H1 (cell line): ENCODE measurements around the gene ANKH. TPM values are rescaled to one million over a fixed set of nuclear protein-coding genes. Genes with fewer than 3 reads are reported as not detected.

Experiments used
- CTCF ChIA-PET: fragments of 300-600 bp; sonication (Branson Sonifier 250); formaldehyde crosslinking; loops from one replicate; lab custom pipeline; 2021; ENCODE audit not compliant: partially characterized antibody; lab: Charles Lee
- POLR2A ChIA-PET: fragments of 300-600 bp; sonication (Branson Sonifier 250); formaldehyde crosslinking; loops from one replicate; lab custom pipeline; 2021; ENCODE audit warnings: inconsistent platforms; ENCODE audit not compliant: partially characterized antibody; lab: Charles Lee
- DNase-seq, 2 experiments: peaks; one replicate each; pipeline versions ENCODE4 v3.0.0 to v3.0.0-alpha.2; 2010 to 2022; ENCODE audit warnings: low spot score in 2 of 2, low read depth in 1 of 2, mixed read lengths in 1 of 2
- FAIRE-seq: peaks from 2 replicates; lab custom pipeline; 2011; peaks lifted over from hg19 to GRCh38; lab: Jason Lieb, UNC
- H2AFZ ChIP-seq: 2 replicates; pipeline ENCODE4 v1.8.1; 2012; ENCODE audit warnings: low read length, inconsistent platforms
- H2AK5ac ChIP-seq: 2 replicates; pipeline ENCODE4 v1.6.1; 2013; ENCODE audit warnings: low read depth, low read length
- H2BK120ac ChIP-seq: replicated peaks from 2 replicates; pipeline ENCODE3; 2013; ENCODE audit warnings: low read depth, low read length, inconsistent platforms
- H2BK12ac ChIP-seq: 2 replicates; pipeline ENCODE4 v1.6.1; 2013; ENCODE audit warnings: low read depth, low read length
- H2BK15ac ChIP-seq: 2 replicates; pipeline ENCODE4 v1.6.1; 2013; ENCODE audit warnings: low read length
- H2BK20ac ChIP-seq: 2 replicates; pipeline ENCODE4 v1.6.1; 2013; ENCODE audit warnings: low read length
- H2BK5ac ChIP-seq: 2 replicates; pipeline ENCODE4 v1.6.1; 2013; ENCODE audit warnings: low read depth, low read length
- H3K14ac ChIP-seq: 2 replicates; pipeline ENCODE4 v1.6.1; 2013; ENCODE audit warnings: inconsistent platforms; ENCODE audit not compliant: insufficient read length
- H3K18ac ChIP-seq: 2 replicates; pipeline ENCODE4 v1.6.1; 2013; ENCODE audit warnings: low read length; ENCODE audit errors: extremely low read depth
- H3K23ac ChIP-seq: 2 replicates; pipeline ENCODE4 v1.6.1; 2013; ENCODE audit warnings: inconsistent platforms; ENCODE audit not compliant: insufficient read length
- H3K23me2 ChIP-seq: 2 replicates; pipeline ENCODE4 v1.6.1; 2013; ENCODE audit warnings: low read depth, low read length
- H3K27ac ChIP-seq: 2 replicates; pipeline ENCODE4 v1.6.1; 2011; ENCODE audit warnings: low read depth, low read length, inconsistent platforms
- H3K27me3 ChIP-seq, 4 experiments: replicated peaks in 1 of 4; 1 replicate in 1 of 4; 2 replicates in 3 of 4; pipeline versions ENCODE4 v1.6.1 to v1.8.1; 2011 to 2013; ENCODE audit warnings: low read length in 3 of 4, mild to moderate bottlenecking in 3 of 4, inconsistent platforms in 2 of 4, mixed read lengths in 2 of 4, moderate library complexity in 1 of 4; ENCODE audit not compliant: control insufficient read depth in 3 of 4, insufficient read depth in 3 of 4; ENCODE audit errors: extremely low read depth in 1 of 4
- H3K36me3 ChIP-seq, 4 experiments: 2 replicates each; pipeline versions ENCODE4 v1.6.1 to v1.8.1; 2011 to 2013; ENCODE audit warnings: mild to moderate bottlenecking in 4 of 4, low read length in 3 of 4, moderate library complexity in 2 of 4, control low read depth in 1 of 4, inconsistent platforms in 1 of 4; ENCODE audit not compliant: insufficient read depth in 4 of 4, control insufficient read depth in 2 of 4
- H3K4ac ChIP-seq: replicated peaks from 2 replicates; pipeline ENCODE3; 2013; ENCODE audit warnings: low read length, low read depth, mixed read lengths, inconsistent platforms; ENCODE audit not compliant: insufficient read length
- H3K4me1 ChIP-seq, 4 experiments: replicated peaks in 1 of 4; 1 replicate in 1 of 4; 2 replicates in 3 of 4; pipeline versions ENCODE4 v1.6.1 to v1.8.1; 2011 to 2013; ENCODE audit warnings: low read length in 3 of 4, inconsistent platforms in 2 of 4, mixed read lengths in 1 of 4; ENCODE audit not compliant: insufficient read depth in 4 of 4, control insufficient read depth in 3 of 4
- H3K4me2 ChIP-seq, 2 experiments: 2 replicates each; pipeline versions ENCODE4 v1.6.1 to v1.8.1; 2011 to 2013; ENCODE audit warnings: low read depth in 2 of 2, low read length in 2 of 2, control low read depth in 1 of 2, inconsistent platforms in 1 of 2, mild to moderate bottlenecking in 1 of 2; ENCODE audit not compliant: insufficient read depth in 1 of 2
- H3K4me3 ChIP-seq, 4 experiments: fragments of 200-600, 300-600 bp in 1 of 4; sonication (generic), shearing (Covaris generic), sonication (Bioruptor Twin) in 1 of 4; 2 replicates each; pipeline versions ENCODE4 v1.5.1 to v1.8.1; 2011 to 2016; ENCODE audit warnings: low read length in 4 of 4, low read depth in 3 of 4, control low read depth in 2 of 4, inconsistent platforms in 2 of 4, mild to moderate bottlenecking in 2 of 4, mixed read lengths in 1 of 4, moderate library complexity in 1 of 4; ENCODE audit not compliant: insufficient read depth in 2 of 4; ENCODE audit errors: extremely low read depth in 1 of 4
- H3K56ac ChIP-seq: replicated peaks from 2 replicates; pipeline ENCODE3; 2013; ENCODE audit warnings: low read depth, mild to moderate bottlenecking, mixed read lengths, low read length, inconsistent platforms; ENCODE audit not compliant: insufficient read length
- H3K79me1 ChIP-seq: 2 replicates; pipeline ENCODE4 v1.6.1; 2013; ENCODE audit warnings: low read depth, low read length, control low read depth
- H3K79me2 ChIP-seq, 2 experiments: 2 replicates each; pipeline versions ENCODE4 v1.6.1 to v1.8.1; 2012 to 2013; ENCODE audit warnings: low read length in 2 of 2, mild to moderate bottlenecking in 2 of 2, inconsistent platforms in 1 of 2; ENCODE audit not compliant: insufficient read depth in 2 of 2, control insufficient read depth in 1 of 2
- H3K9ac ChIP-seq, 4 experiments: replicated peaks in 1 of 4; 1 replicate in 1 of 4; 2 replicates in 3 of 4; pipeline versions ENCODE4 v1.6.1 to v1.8.1; 2011 to 2013; ENCODE audit warnings: low read depth in 3 of 4, low read length in 3 of 4, control low read depth in 2 of 4, mild to moderate bottlenecking in 2 of 4, moderate library complexity in 2 of 4, inconsistent platforms in 1 of 4; ENCODE audit errors: extremely low read depth in 1 of 4
- H3K9me3 ChIP-seq, 2 experiments: 2 replicates each; pipeline versions ENCODE4 v1.6.1 to v1.8.1; 2012 to 2013; ENCODE audit warnings: mild to moderate bottlenecking in 2 of 2, moderate library complexity in 2 of 2, control low read depth in 1 of 2, inconsistent platforms in 1 of 2, low read depth in 1 of 2, low read length in 1 of 2, mixed read lengths in 1 of 2; ENCODE audit not compliant: insufficient read depth in 2 of 2
- H4K20me1 ChIP-seq, 2 experiments: replicated peaks in 1 of 2; 2 replicates each; pipeline versions ENCODE3 to v1.8.1; 2011 to 2013; ENCODE audit warnings: inconsistent platforms in 2 of 2, low read length in 2 of 2, mild to moderate bottlenecking in 1 of 2; ENCODE audit not compliant: insufficient read depth in 2 of 2, control insufficient read depth in 1 of 2
- H4K5ac ChIP-seq: 2 replicates; pipeline ENCODE4 v1.6.1; 2013; ENCODE audit warnings: low read length, low read depth, mixed read lengths, inconsistent platforms; ENCODE audit not compliant: insufficient read length
- H4K8ac ChIP-seq: 2 replicates; pipeline ENCODE4 v1.8.0; 2013; ENCODE audit warnings: mild to moderate bottlenecking, moderate library complexity, low read length, inconsistent platforms; ENCODE audit not compliant: insufficient read depth; ENCODE audit errors: extremely low read depth
- H4K91ac ChIP-seq: replicated peaks from 2 replicates; pipeline ENCODE3; 2013; ENCODE audit warnings: low read length, mixed read lengths, inconsistent platforms; ENCODE audit not compliant: insufficient read length
- HDAC2 ChIP-seq, 2 experiments: fragments of 300-600 bp in 1 of 2; sonication (generic) in 1 of 2; IDR thresholded peaks; 2 replicates each; pipeline ENCODE4 v1.6.1; 2011 to 2012; ENCODE audit warnings: low read depth in 2 of 2, low read length in 2 of 2, mild to moderate bottlenecking in 2 of 2, moderate library complexity in 2 of 2, borderline replicate concordance in 1 of 2, inconsistent platforms in 1 of 2
- HDAC6 ChIP-seq: IDR thresholded peaks from one replicate; pipeline ENCODE4 v1.7.1; 2012; ENCODE audit warnings: low read depth, mild to moderate bottlenecking, inconsistent platforms, low read length, moderate library complexity
- TCF12 ChIP-seq: IDR thresholded peaks from 2 replicates; pipeline ENCODE4 v1.6.1; 2011; ENCODE audit warnings: low read depth, mild to moderate bottlenecking, low read length
- WGBS, 2 experiments: shearing (Covaris generic) in 1 of 2; methylation state at CpG; one replicate each; pipeline versions ENCODE4 v1.1.6 to v1.1.7; 2013 to 2015; ENCODE audit warnings: low lambda C conversion rate in 2 of 2, mixed read lengths in 2 of 2, inconsistent platforms in 1 of 2, low coverage in 1 of 2, missing lambda C conversion rate in 1 of 2; ENCODE audit not compliant: insufficient replicate concordance in 2 of 2, insufficient coverage in 1 of 2, insufficient read length in 1 of 2; ENCODE audit errors: extremely low coverage in 1 of 2, missing lambda C conversion rate in 1 of 2; 5-methylcytosine and 5-hydroxymethylcytosine counted together
- polyA plus RNA-seq, 7 experiments: library from polyadenylated mRNA; depleted of rRNA in 3 of 7; stranded (reverse) in 5 of 7; unstranded in 2 of 7; fragments of >200 nt in 5 of 7; fragments of 200-250 nt in 2 of 7; gene quantifications; 1 replicate in 5 of 7; 2 replicates in 1 of 7; 4 replicates in 1 of 7; pipeline versions ENCODE4 v1.2.1 to v1.2.3, GENCODE V29; 2011 to 2013; ENCODE audit warnings: missing spikeins in 2 of 7, mixed read lengths in 2 of 7
- total RNA-seq: library from RNA; stranded (reverse); fragmentation: NEBNext Ultra II Directional; extraction: Animal tissue kit (Norgen Biotek cat#: 25700); gene quantifications from 2 replicates; pipeline ENCODE4 v1.2.1, GENCODE V29; 2021

The ANKH gene
- total and polyA plus RNA-seq, 2 of the 8 experiments (the other 6 are each of a cell fraction or from before 2014, with no cell fraction given), result 5.3 to 13.0 TPM

DNA sequence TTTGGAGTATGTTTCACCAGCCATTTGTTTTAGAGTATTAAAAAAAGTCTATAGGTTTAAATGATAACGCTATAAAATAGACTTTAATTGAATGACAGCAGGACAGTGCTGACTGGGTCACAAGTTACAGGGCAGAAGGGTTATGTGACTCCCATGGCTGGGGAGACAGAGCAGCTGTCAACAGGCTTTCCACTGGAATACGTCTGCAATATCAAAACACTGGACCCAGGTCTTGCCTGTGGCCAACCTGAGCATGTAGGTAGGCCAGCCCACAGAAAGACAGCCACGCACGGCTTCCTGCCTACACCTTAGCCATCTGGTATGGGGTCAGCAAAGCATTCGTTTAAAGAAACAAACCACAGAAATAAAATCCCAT lies 126.4 kb downstream of the ANKH start:
- H4K20me1 ChIP-seq, result no peaks in the 10 kb centered on the region
- H3K79me1 ChIP-seq, result no peaks in the 10 kb centered on the region
- CTCF ChIA-PET, result interaction anchor here (1.4 kb wide), 1 partner anchor 18 kb away, joined by 5 read pairs; no protein-coding TSS in a partner anchor
- no peak overlapping the region for H4K91ac ChIP-seq
- DNase-seq, result no peak
- no peaks in the 10 kb centered on the region; a peak in 1 of 7 replicates for H3K27me3 ChIP-seq
- no peak overlapping the region for H3K56ac ChIP-seq
- H2BK5ac ChIP-seq, result no peak overlapping the region
- no peaks in the 10 kb centered on the region for H3K36me3 ChIP-seq
- no peak overlapping the region for H3K4me2 ChIP-seq
- H3K9ac ChIP-seq, result no peak overlapping the region
- H3K14ac ChIP-seq, result no peak overlapping the region
- POLR2A ChIA-PET, result no interaction called here
- no peak for TF ChIP-seq HDAC6
- no peak for TF ChIP-seq HDAC2 (IDR thresholded peaks at IDR 0.05; ENCODE audit: borderline replicate concordance in 1 of 2, low read depth in 2 of 2, low read length in 2 of 2)
- TF ChIP-seq TCF12, result no peak
- TF ChIP-seq, all 59 proteins: peak for 0
- no peak for FAIRE-seq
- Histone ChIP-seq H2BK12ac (no peak overlapping the region), H3K23me2 (no peaks in the 10 kb centered on the region), H3K4ac (no peak overlapping the region), H3K23ac (no peak overlapping the region), H4K8ac (no peak overlapping the region), H2BK20ac (no peak overlapping the region), H2AK5ac (no peak overlapping the region), H3K18ac (no peak overlapping the region), H4K5ac (no peak overlapping the region), H2BK15ac (no peak overlapping the region), H2AFZ (no peak overlapping the region), H3K27ac (no peak overlapping the region), H3K79me2 (no peaks in the 10 kb centered on the region), H3K9me3 (no peaks in the 10 kb centered on the region), H3K4me3 (no peak overlapping the region), H3K4me1 (peaks cover 0 to 18% (median 7%) of the 10 kb centered on the region in 4 experiments; a peak in 6 of 7 replicates), H2BK120ac (no peak overlapping the region)
- WGBS, 2 experiments, result 86% methylated on average over 5 of the region's 5 CpGs; no CpG with 5 or more reads in 1 of the 2 experiments
